ENCODE data around the gene DOCK1. TPM values are rescaled to one million over a fixed set of nuclear protein-coding genes. Genes with fewer than 3 reads are reported as not detected.
"Not testable (repeated sequence)": the region's sequence is repeated elsewhere in the genome, so short reads cannot be mapped to it uniquely, and the experiment has no call there.

DOCK1 gene
- total RNA-seq, 2 donors from 2014 or later = 52.9 to 76.7 TPM

GRCh38 chr10:126889421-126889820 lies 15.8 kb upstream of the DOCK1 start:
- H3K36me3 ChIP-seq = no peaks in the 10 kb centered on the region
- H3K4me1 ChIP-seq (ENCODE audit: control insufficient read depth in 1 of 2, low read depth in 2 of 2) = no peaks in the 10 kb centered on the region
- no peaks in the 10 kb centered on the region for H3K9me3 ChIP-seq
- no peak overlapping the region for H3K4me3 ChIP-seq
- ATAC-seq (ENCODE audit: insufficient number of reproducible peaks, low FRiP score, low read depth) (no peak), DNase-seq (ENCODE audit: low spot score) (no peak)
- TF ChIP-seq CTCF (IDR thresholded peaks at IDR 0.05) = no peak
- no peak overlapping the region for H3K27ac ChIP-seq
- no peaks in the 10 kb centered on the region for H3K27me3 ChIP-seq (replicated peaks; ENCODE audit: insufficient read depth)

GRCh38 chr10:126890797-126891196 lies 14.4 kb upstream of the DOCK1 start:
- not testable (repeated sequence) for H3K36me3 ChIP-seq; H3K4me3 ChIP-seq; ATAC-seq (ENCODE audit: insufficient number of reproducible peaks, low FRiP score, low read depth); H3K9me3 ChIP-seq; H3K27me3 ChIP-seq (replicated peaks; ENCODE audit: insufficient read depth); H3K27ac ChIP-seq; H3K4me1 ChIP-seq (ENCODE audit: control insufficient read depth in 1 of 2, low read depth in 2 of 2); DNase-seq (ENCODE audit: low spot score)

GRCh38 chr10:126892226-126893175 lies 12.7 kb upstream of the DOCK1 start:
- no peaks in the 10 kb centered on the region for H3K9me3 ChIP-seq
- TF ChIP-seq CTCF (IDR thresholded peaks at IDR 0.05) = no peak
- DNase-seq (ENCODE audit: low spot score) = no peak
- no peaks in the 10 kb centered on the region for H3K36me3 ChIP-seq
- ATAC-seq (ENCODE audit: insufficient number of reproducible peaks, low FRiP score, low read depth) = no peak
- no peaks in the 10 kb centered on the region for H3K4me1 ChIP-seq (ENCODE audit: control insufficient read depth in 1 of 2, low read depth in 2 of 2)
- H3K27me3 ChIP-seq (replicated peaks; ENCODE audit: insufficient read depth) = no peaks in the 10 kb centered on the region
- H3K27ac ChIP-seq = no peak overlapping the region
- no peak overlapping the region for H3K4me3 ChIP-seq

GRCh38 chr10:126893206-126893605 lies 12.0 kb upstream of the DOCK1 start:
- no peaks in the 10 kb centered on the region for H3K4me1 ChIP-seq (ENCODE audit: control insufficient read depth in 1 of 2, low read depth in 2 of 2)
- H3K4me3 ChIP-seq = no peak overlapping the region
- H3K36me3 ChIP-seq = no peaks in the 10 kb centered on the region
- no peak for ATAC-seq (ENCODE audit: insufficient number of reproducible peaks, low FRiP score, low read depth)
- H3K27ac ChIP-seq = no peak overlapping the region
- no peak for DNase-seq (ENCODE audit: low spot score)
- peaks cover 4% of the 10 kb centered on the region for H3K9me3 ChIP-seq
- TF ChIP-seq CTCF (IDR thresholded peaks at IDR 0.05) = no peak
- H3K27me3 ChIP-seq (replicated peaks; ENCODE audit: insufficient read depth) = no peaks in the 10 kb centered on the region

GRCh38 chr10:126893841-126894240 lies 11.4 kb upstream of the DOCK1 start:
- H3K4me1 ChIP-seq (ENCODE audit: control insufficient read depth in 1 of 2, low read depth in 2 of 2) = no peaks in the 10 kb centered on the region
- TF ChIP-seq CTCF (IDR thresholded peaks at IDR 0.05) = no peak
- H3K36me3 ChIP-seq = no peaks in the 10 kb centered on the region
- DNase-seq (ENCODE audit: low spot score) (no peak), ATAC-seq (ENCODE audit: insufficient number of reproducible peaks, low FRiP score, low read depth) (no peak)
- H3K9me3 ChIP-seq = peaks cover 9% of the 10 kb centered on the region
- H3K27me3 ChIP-seq (replicated peaks; ENCODE audit: insufficient read depth) = no peaks in the 10 kb centered on the region
- no peak overlapping the region for H3K4me3 ChIP-seq
- no peak overlapping the region for H3K27ac ChIP-seq
